HG02571 (cell line): ENCODE measurements around the gene YPEL2.

ENCODE experiments used
- ATAC-seq: cut with Tn5 transposase; IDR thresholded peaks from one replicate; pipeline ENCODE4 v1.9.1; 2021; ENCODE audit warnings: mild to moderate bottlenecking, moderate library complexity; ENCODE audit not compliant: unreplicated experiment

YPEL2 gene

DNA sequence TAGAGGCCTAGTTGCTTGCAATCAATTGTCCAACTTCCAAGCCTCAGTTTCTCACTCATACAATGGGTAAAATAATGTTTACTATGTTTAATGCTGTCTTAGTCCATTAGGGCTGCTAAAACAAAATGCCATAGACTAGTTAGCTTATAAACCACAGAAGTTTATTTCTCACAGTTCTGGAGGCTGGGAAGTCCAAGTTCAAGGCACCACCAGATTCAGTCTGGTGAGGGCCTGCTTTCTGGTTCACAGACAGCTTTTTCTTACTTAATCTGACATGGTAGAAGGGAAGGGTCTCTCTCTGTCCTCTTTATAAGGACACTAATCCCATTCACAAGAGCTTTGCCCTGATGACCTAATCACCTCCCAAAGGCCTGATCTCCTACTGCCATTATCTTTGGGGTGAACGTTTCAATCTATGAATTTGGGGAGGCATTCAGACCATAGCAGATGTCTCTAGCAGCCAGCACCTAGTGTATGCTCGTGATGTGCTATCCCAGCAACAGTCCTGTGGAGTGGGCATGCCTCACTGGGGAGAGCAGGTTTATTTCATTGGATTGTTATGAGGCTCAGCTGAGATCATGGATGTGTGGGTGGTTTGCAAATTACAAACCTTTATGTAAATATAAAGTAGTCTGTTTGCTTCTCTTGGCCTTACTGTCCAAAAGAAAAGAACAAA is 25.2 kb downstream of the YPEL2 start:
- ATAC-seq, result no peak

DNA sequence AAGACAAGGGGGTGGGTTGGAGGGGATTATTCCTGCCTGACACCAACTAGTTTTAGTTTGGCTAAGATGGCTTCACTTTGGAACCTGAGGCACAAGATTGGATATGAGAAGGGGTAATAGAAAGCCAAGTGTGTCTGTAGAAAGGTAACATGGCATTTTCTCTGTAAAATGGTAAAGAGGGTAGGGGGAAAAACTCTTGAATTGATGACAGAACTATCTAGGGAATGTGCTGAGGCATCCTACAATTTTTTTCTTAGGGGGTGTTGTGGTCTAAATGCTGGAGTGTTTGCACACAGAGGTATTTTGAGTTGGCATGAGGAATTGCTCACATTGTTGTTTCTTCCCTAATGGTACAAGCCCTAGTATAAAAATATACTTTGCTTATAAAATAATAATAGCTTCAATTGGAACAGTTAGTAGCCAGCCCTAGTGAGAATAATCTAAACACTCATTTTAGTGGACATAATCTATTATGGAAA is 25.8 kb downstream of the YPEL2 start:
- ATAC-seq, result no peak

DNA sequence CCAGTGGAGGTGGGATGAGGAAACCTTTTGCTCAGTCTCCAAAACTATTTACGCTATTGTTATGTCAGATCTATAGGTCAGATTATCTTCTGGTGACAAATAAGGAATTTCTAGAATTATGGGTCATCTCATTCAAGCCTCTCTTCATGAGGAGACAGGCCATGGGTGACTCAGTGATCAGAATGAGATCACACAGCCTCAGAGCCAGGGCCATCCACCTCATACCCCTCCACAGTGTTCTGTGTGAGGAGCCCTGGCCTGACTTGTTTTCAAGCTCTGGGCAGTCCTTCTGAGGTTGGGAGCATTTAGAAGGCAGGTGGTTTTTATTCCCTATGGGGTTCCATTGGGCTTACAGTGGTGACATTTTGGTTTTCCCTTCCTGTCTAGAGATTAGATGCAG is 26.5 kb downstream of the YPEL2 start:
- ATAC-seq, result no peak

DNA sequence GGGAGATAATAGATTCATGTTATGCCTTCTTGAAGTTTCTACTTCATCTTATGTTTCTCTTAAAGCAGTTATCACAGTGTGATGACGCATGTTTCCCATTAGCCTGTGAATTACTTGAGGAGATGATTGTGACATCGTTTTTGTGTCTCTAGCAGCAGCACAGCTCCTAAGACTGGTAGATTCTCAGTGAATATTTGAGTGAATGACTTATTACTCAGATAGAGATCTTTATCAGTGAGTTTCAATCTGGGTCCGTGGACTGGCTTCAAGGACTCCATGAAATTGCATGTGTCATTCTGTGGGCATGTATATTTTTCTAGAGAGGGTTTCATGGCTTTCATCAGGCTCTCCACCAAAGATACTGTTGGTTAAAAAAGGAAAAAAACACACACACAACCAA is 29.9 kb downstream of the YPEL2 start:
- ATAC-seq, result no peak

DNA sequence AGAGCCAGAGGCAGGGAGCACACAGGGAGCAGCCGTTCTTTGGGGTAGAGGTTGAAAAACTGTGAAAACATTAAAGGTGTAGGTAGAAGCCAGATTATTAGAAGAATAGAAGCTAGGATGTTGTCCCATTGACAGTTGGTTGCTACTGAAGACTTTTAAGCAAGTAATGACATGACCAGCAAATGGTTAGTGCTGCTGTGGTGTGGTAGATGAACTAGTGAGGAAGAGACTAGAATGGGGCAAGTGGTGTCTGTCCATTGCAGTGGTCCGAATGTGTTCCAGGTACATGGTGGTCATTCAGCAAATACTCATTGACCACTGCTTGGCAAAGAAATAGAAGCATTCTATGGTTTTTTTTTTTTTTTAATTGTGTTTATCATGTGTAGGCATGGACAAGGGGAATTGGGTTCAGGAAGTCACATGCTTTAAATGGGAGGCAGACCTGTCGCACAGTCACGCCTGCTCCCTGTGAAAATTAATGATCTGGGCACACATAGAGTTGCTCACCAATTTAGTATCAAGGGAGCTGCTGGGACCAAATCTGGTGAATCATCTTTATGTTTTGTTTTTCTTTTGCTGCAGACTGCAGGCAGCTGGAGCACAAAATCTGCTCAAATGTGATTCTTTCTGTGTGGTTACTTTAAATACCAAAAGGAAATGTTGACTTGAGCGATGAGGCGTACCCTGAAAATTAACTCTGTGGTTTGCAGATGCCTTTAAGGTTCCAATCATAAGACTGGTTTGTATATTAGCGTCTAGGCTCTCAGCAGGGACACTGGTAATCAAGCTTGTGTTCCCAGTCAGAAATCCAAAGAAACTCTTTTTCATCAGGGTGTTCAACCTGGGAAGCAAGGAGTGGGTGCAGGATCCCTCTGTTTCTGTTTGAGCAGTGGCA is 30.7 kb downstream of the YPEL2 start:
- no peak for ATAC-seq

DNA sequence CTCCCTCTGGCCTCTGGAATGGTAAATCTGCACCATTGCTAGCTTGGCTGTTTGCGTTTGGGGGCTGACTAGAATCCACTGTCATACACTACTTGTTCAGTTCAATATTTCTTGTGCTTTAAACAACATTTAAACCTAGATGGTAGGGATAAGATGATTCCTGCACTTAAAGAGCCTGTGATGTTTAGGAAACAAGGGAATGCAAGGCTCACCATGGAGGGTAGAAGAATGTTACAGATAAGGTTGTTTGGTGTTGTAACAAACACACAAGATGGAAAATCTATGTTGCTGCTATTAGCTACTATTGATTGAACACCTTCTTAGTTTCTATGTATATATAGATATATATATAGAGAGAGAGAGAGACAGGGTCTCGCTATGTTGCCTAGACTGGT is 31.4 kb downstream of the YPEL2 start:
- no peak for ATAC-seq

DNA sequence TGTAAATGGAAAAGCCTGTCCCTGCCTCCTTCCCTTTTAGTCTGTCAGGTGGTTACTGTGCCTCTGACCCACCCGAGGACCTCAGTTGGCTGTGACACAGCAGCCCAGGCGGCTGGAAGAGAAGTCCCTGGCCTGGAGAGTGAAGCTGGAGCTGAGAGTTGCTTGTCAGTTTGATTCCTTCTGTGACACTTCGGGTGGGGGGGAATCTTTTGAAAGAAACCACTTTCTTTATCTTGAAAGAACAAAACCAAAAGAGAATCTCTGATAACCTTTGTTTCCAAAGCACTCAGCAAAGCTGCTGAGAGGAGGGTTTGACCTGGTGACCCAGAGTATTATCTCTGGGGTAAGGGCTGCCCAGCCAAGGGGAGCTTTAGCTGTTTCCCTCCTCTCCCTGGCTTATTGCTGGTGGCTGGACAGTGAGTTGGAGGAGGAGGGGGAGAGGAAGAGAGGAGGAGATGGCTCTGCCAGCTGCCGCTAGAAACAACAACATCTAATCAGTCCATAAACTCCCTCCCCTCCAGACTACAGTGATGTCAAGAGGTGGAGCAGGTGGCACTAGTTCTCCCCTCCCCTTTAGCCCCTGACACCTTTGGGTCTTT is 34.0 kb downstream of the YPEL2 start:
- ATAC-seq, result no peak

DNA sequence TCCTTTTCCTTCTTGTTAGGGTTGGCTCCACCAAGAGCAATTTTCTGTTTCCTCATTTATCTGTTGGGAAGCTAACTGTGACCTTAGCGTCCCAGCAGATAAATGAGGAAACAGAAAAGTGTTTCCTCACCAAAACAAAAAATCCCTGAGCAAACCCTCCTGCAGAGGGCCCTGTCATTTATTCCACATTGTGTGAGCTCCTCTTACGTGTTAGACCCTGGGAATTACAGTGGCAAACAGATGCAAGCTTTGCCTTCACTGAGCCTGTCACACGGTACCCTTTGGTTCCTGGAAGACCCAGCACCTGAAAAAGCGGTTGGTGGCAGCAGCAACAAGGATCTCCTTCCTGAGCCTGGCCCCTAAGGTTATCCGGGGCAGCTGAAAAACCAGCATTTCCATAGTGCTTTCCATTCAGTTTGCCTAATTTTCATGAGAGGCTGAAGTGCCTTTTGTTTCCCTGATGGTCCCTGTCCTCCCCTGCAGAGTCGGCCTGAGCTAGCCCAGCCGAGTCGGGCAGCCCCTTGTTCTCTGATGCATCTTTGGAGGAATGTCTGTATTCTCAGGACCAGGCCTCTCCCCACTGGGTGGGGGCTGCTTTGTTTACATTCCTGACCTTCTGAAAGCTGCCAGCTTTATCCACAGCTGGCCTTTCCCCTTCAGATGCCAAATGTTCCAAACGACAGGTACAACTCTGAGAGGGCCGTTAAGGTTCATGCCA is 34.7 kb downstream of the YPEL2 start:
- ATAC-seq, result no peak

DNA sequence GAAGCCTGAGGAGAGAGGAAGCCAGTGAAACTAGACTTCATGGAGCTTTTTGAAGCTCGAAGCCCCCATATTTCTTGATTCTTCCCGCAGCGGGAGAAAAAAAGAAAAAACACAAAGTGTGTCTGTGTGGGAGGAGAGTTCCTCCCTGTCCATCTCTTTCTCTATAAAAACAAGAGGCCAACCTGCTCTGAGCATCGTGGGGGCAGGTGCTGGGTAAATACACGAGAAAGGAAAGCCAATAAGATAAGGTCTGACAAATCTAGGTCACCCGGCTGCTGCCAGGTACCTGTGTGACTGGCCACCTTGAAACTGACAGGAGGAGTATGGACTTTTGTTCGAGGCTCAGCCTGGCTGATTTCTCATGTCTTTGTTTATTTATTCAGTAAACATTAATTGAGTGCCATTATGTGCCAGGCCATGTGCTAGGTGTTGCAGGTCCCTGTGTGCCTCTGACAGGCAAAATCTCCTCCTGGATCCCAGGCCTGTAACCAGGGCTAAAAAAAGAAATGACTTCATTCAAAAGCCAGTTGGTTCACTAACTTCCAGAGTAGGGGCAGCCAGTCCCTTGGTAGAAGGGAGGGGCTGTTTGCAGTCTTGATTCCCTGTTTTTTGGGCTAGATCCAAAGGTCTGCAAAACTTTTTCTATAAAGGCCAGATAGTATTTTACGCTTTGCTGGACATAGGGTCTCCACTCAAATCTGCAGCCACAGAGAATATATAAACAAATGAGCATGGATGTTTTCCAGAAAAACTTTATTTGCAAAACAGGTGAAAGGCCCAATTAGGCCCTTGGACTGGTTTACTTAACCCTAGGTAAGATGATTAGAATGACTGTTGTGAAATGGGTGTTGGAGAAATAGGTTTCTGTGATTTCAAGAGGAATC is 35.6 kb downstream of the YPEL2 start:
- no peak for ATAC-seq

DNA sequence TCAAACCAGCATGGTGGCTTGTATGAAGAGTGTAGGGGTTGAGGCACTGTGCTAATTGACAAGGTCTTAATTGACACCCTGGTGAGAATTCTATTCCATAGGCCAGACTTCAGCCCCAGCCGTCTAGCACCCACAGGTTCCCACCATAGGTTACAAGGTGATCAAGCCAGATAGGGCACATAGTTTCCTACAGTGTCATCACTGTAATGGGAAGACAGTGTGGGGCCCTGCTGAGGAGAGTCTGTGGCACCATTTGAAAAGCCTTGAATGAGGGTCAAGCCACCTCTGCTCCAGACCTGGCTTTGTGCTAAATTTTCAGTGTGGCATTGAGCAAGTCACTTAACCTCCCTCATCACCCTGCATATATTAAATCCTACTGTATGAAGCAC is 36.2 kb downstream of the YPEL2 start:
- ATAC-seq, result no peak

DNA sequence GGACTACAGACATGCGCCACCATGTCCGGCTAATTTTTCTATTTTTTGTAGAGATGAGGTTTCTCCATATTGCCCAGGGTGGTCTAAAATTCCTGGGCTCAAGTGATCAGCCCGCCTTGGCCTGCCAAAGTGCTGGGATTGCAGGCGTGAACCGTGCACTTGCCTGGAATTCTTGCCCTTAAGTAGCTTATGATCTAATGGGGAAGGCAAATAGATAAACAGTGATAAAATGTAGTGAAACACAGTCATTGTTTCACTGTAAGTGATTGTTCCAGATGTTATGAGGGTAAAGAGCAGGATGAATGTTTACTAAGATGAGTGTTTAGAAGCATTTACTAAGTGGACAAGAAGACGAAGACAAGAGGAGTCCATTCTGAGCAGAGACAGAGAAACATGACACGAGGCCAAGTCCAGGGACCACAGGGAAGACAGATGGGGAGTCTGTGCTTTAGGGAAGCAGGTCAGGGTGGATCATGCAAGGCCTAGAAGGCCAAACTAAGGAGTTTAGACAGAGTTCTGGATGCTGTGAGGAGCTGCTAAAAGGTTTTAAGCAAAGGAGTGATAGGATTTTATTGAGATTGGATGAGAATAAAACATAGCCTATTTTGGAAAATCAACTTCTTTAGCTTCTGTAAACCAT is 36.9 kb downstream of the YPEL2 start:
- ATAC-seq, result no peak

DNA sequence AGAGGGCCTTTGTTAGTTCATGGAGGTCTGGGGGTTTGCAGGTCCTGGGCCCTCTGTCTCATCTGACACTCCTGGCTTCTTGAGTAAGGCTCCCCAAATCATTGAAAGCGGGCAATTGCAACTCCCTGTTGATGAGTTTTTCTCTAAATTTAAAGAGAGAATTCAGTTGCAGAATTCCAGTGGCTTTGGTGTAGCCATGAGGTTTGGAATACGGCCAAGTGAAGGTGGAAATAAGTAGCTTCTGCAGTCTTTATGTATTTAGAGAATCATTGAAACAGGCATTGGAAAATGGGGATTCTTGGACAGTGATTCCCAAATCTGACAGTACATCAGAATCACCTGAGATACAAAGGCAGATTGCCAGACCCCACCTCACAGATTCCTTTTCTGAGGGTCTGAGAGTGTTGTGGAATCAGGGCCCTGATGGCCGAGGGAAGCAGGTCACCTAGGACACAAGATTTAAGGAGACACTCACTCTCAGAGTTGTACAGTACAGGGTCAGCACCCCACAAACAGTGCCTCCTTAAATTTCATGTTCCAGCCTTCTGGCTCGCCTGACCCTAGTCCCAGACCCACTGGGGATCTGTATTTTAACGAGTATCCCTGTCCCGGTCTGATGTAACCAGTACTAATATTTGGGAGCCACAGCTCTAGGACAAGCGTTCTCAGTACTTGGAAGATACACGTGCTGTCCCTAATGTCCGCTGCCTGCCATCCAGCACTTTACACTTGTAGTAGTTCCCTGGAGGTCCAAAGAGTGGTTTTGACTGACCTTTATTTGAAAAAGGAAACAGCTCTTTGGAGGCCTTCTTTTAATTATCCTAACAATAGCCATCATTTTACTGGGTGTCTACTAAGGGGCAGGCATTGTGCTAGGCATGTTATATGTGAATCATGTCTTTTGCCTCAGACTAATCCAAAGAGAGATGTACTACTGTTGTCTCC is 37.8 kb downstream of the YPEL2 start:
- ATAC-seq, result no peak

DNA sequence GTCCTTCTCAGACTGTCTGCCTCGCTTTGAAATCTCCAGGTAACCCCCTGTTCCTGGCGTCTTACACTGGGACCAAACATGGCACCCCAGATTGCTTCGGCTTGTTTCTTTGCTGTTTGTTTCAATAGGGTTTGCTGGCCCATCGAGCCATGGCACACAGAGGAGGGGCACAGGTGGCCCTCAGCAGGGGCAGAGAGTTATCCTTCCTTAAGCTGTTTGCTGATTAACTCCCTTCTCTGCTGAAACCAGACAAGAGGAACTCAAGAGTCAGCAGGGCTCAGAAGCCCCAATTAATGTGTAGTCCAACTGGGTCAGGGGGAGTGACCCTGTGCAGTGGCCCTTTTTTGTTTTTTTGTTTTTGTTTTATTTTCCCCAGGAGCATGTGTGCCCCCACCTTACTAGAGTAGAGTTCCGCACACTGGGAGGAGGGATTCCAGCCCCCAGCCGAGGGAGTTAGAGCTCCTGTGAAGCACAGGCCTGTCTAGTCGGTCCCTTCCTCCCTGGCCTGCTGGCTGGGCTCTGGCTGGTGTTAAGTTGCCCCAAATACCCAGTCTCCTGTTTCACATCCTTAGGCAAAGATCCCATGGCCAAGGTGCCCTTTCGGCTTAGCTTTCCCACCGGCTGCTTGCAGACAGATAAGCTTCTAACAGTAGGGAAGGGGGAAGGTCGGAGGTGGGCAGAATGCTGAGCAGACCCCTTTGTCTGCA is 39.3 kb downstream of the YPEL2 start:
- no peak for ATAC-seq

DNA sequence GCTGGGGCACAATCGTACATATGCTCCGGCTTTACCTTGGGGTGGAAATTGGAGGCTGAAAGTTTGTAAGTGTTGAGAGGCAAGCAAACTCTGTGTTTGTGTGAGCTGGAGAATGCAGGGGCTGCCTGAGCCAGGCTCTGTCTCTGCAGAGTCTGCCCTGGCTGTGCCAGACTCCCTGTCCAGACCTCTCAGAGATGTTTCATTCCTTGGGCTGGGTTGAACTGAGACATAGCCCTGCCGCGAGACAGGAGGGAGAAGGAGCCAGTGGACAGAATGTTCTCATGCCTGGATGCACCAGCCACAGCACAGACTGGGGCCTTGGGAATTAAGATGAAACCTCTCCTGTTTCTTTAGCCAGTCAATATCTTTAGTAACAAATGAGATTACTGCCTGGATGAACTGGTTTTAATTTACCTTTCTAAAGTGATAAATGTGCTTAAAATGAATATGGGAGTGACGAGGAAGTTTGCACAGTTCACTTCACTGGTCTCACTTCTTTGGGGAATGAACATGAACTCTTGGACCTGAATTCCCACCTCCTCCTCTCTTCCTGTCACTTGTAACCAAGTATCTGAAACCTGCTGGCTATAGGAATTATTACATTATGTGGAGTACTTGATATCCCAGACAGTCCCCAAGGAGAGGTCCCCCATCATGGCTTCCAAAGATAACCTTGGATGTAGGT is 40.1 kb downstream of the YPEL2 start:
- ATAC-seq, result no peak

DNA sequence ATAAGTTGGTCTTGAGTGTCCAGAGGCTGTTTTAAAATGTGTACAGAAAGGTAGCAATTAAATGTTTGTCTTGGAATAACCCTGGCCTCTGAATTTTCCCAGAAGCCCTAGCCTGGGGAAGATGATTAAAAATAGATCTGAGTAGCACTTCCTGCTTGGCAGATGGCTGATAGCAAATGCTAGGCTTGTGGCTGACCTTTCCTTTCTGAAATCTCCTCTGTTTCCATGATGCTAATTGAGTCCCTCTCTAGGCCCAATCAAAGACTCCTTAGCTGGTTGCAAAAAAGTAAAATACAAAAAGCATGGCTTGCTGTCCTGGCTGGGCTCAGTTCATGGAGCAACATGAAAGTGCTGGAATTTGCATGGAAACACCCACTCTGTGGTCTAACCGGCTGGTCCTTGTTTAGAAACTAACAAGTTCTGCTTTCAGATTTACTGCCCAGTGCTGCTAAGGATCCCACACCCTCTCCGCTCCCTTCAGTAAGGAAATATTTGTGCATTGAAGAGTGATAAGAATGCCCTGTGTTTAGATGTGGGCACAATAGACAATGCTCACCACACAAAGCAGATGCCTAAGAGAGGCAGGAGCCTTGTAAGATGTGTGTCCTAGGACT is 40.8 kb downstream of the YPEL2 start:
- no peak for ATAC-seq

DNA sequence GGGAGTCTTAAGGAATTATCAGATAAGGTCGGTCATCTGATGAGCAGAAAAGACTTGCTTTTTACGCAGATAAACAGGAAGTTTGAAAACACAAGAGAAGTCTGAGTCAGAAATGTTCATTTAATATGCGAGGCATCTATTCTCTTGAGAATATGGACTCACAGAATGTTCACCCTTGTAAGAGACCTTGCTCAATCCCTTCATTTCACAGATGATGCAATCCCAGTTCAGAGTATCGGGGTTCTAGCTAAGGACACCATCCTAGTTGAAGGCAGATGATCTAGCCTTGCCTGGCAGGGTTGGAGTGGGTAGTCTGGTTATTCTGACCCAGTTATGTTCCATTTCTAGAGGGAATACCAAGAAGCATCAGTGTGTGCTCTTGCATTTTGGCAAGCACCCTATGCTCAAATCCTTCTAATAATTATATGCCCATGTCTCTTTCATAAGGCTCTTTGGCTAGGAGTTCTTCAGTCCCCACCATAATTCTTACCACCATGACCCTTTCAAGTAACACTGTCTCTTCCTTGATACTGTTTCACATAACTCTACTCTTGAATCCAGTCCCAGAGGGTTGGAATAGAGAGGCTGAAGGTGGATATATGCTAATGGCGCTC is 42.5 kb downstream of the YPEL2 start:
- no peak for ATAC-seq

DNA sequence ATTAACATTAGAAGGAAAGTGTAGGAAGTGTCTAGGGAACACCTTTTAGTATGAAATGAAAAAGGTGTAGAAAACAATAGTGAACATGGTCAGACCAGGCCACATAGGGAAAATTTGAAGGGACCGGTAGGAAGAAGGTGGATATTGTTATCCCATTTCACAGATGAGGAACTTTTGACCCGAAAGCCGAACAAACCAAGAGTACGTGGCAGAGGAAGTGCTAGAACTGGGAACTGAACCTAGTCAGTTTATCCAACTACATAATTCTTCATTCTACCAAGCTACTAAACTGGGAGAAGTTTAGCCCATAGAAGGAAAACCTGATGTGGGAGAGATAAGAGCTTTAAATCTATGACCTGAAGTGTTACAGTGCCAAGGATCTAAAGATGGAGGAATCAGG is 43.2 kb downstream of the YPEL2 start:
- no peak for ATAC-seq
